ENCODE results near the gene UNC5B. TPM values are rescaled to one million over a fixed set of nuclear protein-coding genes. Genes with fewer than 3 reads are reported as not detected.

Gene UNC5B
- total RNA-seq, 2 experiments from 2014 or later = 0.07 TPM

- Mint-ChIP-seq H3K4me1 (ENCODE audit: low read depth) (no peaks in the 10 kb centered on the region), H3K4me3 (no peak overlapping the region), H3K36me3 (ENCODE audit: low read depth) (no peaks in the 10 kb centered on the region), H3K27ac (no peak overlapping the region), H3K9me3 (no peaks in the 10 kb centered on the region), H3K27me3 (no peaks in the 10 kb centered on the region)
- no peak for TF ChIP-seq CTCF (IDR thresholded peaks at IDR 0.05)
- intact Hi-C loops (cut with micrococcal nuclease) = no loop called here
- ATAC-seq (no peak), DNase-seq (no peak)
- CTCF ChIA-PET = no interaction called here
- POLR2A ChIA-PET = no interaction called here
Measured at GRCh38 chr10:71249996-71250395, 37.6 kb downstream of the UNC5B start.

- no peak overlapping the region for H3K27ac Mint-ChIP-seq
- H3K4me1 Mint-ChIP-seq (ENCODE audit: low read depth) = no peaks in the 10 kb centered on the region
- DNase-seq (no peak), ATAC-seq (no peak)
- CTCF ChIA-PET = no interaction called here
- no peaks in the 10 kb centered on the region for H3K9me3 Mint-ChIP-seq
- H3K4me3 Mint-ChIP-seq = no peak overlapping the region
- intact Hi-C loops (cut with micrococcal nuclease) = no loop called here
- POLR2A ChIA-PET = no interaction called here
- H3K27me3 Mint-ChIP-seq = no peaks in the 10 kb centered on the region
- no peak for TF ChIP-seq CTCF (IDR thresholded peaks at IDR 0.05)
- no peaks in the 10 kb centered on the region for H3K36me3 Mint-ChIP-seq (ENCODE audit: low read depth)
Measured at GRCh38 chr10:71250405-71250804, 38.0 kb downstream of the UNC5B start.

GRCh38 chr10:71250842-71251241 lies 38.5 kb downstream of the UNC5B start:
- no peaks in the 10 kb centered on the region for H3K27me3 Mint-ChIP-seq
- CTCF ChIA-PET = no interaction called here
- no peaks in the 10 kb centered on the region for H3K36me3 Mint-ChIP-seq (ENCODE audit: low read depth)
- no peaks in the 10 kb centered on the region for H3K9me3 Mint-ChIP-seq
- H3K4me3 Mint-ChIP-seq = no peak overlapping the region
- H3K4me1 Mint-ChIP-seq (ENCODE audit: low read depth) = no peaks in the 10 kb centered on the region
- H3K27ac Mint-ChIP-seq = no peak overlapping the region
- ATAC-seq (no peak), DNase-seq (no peak)
- POLR2A ChIA-PET = no interaction called here
- intact Hi-C loops (cut with micrococcal nuclease) = no loop called here
- TF ChIP-seq CTCF (IDR thresholded peaks at IDR 0.05) = no peak

GRCh38 chr10:71251319-71251718 lies 38.9 kb downstream of the UNC5B start:
- H3K27ac Mint-ChIP-seq = no peak overlapping the region
- DNase-seq = no peak
- H3K36me3 Mint-ChIP-seq (ENCODE audit: low read depth) = no peaks in the 10 kb centered on the region
- TF ChIP-seq CTCF (IDR thresholded peaks at IDR 0.05) = no peak
- no peak for ATAC-seq
- ChIA-PET CTCF (no interaction called here), POLR2A (no interaction called here)
- no peaks in the 10 kb centered on the region for H3K27me3 Mint-ChIP-seq
- H3K4me1 Mint-ChIP-seq (ENCODE audit: low read depth) = no peaks in the 10 kb centered on the region
- no peaks in the 10 kb centered on the region for H3K9me3 Mint-ChIP-seq
- no peak overlapping the region for H3K4me3 Mint-ChIP-seq
- intact Hi-C loops (cut with micrococcal nuclease) = no loop called here

GRCh38 chr10:71252220-71252619 lies 39.9 kb downstream of the UNC5B start:
- intact Hi-C loops (cut with micrococcal nuclease) = no loop called here
- no peaks in the 10 kb centered on the region for H3K36me3 Mint-ChIP-seq (ENCODE audit: low read depth)
- CTCF ChIA-PET = no interaction called here
- no peak overlapping the region for H3K4me3 Mint-ChIP-seq
- H3K9me3 Mint-ChIP-seq = no peaks in the 10 kb centered on the region
- no peaks in the 10 kb centered on the region for H3K4me1 Mint-ChIP-seq (ENCODE audit: low read depth)
- ATAC-seq = no peak
- POLR2A ChIA-PET = no interaction called here
- no peak for DNase-seq
- H3K27ac Mint-ChIP-seq = no peak overlapping the region
- TF ChIP-seq CTCF (IDR thresholded peaks at IDR 0.05) = no peak
- peaks cover 3% of the 10 kb centered on the region for H3K27me3 Mint-ChIP-seq
